Nephron progenitor cell (in vitro differentiated cells): ENCODE data around the gene FMO1.
A peak's percentile ranks its signal among the peaks of the same experiment; 100 is the strongest.
"Not testable (repeated sequence)": the region's sequence is repeated elsewhere in the genome, so short reads cannot be mapped to it uniquely, and the experiment has no call there.

Source experiments
- DNase-seq: peaks from one replicate; pipeline ENCODE4 v3.0.0; 2021
- H3K27ac Mint-ChIP-seq: 2 replicates; pipeline ENCODE4 v1.8.0; 2021; ENCODE audit warnings: mild to moderate bottlenecking, moderate library complexity, mixed read lengths
- H3K27me3 Mint-ChIP-seq: 2 replicates; pipeline ENCODE4 v1.8.0; 2021; ENCODE audit warnings: mild to moderate bottlenecking, low read depth, mixed read lengths; ENCODE audit not compliant: poor library complexity
- H3K36me3 Mint-ChIP-seq: 2 replicates; pipeline ENCODE4 v1.8.0; 2021; ENCODE audit warnings: low read depth, mixed read lengths
- H3K4me1 Mint-ChIP-seq: 2 replicates; pipeline ENCODE4 v1.8.0; 2021; ENCODE audit warnings: mixed read lengths
- H3K4me3 Mint-ChIP-seq: 2 replicates; pipeline ENCODE4 v1.8.0; 2021; ENCODE audit warnings: mild to moderate bottlenecking, moderate library complexity, mixed read lengths
- H3K9me3 Mint-ChIP-seq: 2 replicates; pipeline ENCODE4 v1.8.0; 2021; ENCODE audit warnings: mild to moderate bottlenecking, moderate library complexity, mixed read lengths
- CTCF ChIP-seq: fragments of 200-600 bp; sonication (generic); IDR thresholded peaks from 2 replicates; pipeline ENCODE4 v1.5.0; 2021; ENCODE audit warnings: antibody characterized with exemption

Gene FMO1

GRCh38 chr1:171219346-171220080, 28.8 kb upstream of the FMO1 start:
- Mint-ChIP-seq H3K4me3 (peak overlapping the region; percentile 78), H3K4me1 (peaks cover 51% of the 10 kb centered on the region), H3K27ac (peak overlapping the region; percentile 69), H3K9me3 (peaks cover 20% of the 10 kb centered on the region), H3K36me3 (no peaks in the 10 kb centered on the region), H3K27me3 (peaks cover 2% of the 10 kb centered on the region)
- no peak for TF ChIP-seq CTCF
- no peak for DNase-seq

GRCh38 chr1:171220081-171220420, 28.2 kb upstream of the FMO1 start:
- Mint-ChIP-seq H3K27me3 (peaks cover 2% of the 10 kb centered on the region), H3K4me1 (peaks cover 52% of the 10 kb centered on the region), H3K9me3 (peaks cover 20% of the 10 kb centered on the region), H3K4me3 (peak overlapping the region; percentile 78), H3K36me3 (no peaks in the 10 kb centered on the region), H3K27ac (peak overlapping the region; percentile 2)
- no peak for DNase-seq
- no peak for TF ChIP-seq CTCF

- Mint-ChIP-seq H3K4me1 (peaks cover 52% of the 10 kb centered on the region), H3K27me3 (peaks cover 2% of the 10 kb centered on the region), H3K36me3 (no peaks in the 10 kb centered on the region), H3K27ac (peak overlapping the region; percentile 97), H3K4me3 (peak overlapping the region; percentile 78), H3K9me3 (peaks cover 20% of the 10 kb centered on the region)
- TF ChIP-seq CTCF: no peak
- peak; percentile 51 for DNase-seq
Measured at GRCh38 chr1:171220581-171221054, 27.7 kb upstream of the FMO1 start.

- Mint-ChIP-seq H3K27me3 (peaks cover 2% of the 10 kb centered on the region), H3K4me1 (peaks cover 52% of the 10 kb centered on the region), H3K36me3 (no peaks in the 10 kb centered on the region), H3K4me3 (peak overlapping the region; percentile 41), H3K9me3 (peaks cover 20% of the 10 kb centered on the region), H3K27ac (peak overlapping the region; percentile 90)
- peak; percentile 9 for DNase-seq
- no peak for TF ChIP-seq CTCF
Measured at GRCh38 chr1:171221665-171222591, 26.4 kb upstream of the FMO1 start.

- no peak for TF ChIP-seq CTCF
- H3K4me1 Mint-ChIP-seq: peaks cover 52% of the 10 kb centered on the region
- DNase-seq: peak; percentile 31
- H3K27me3 Mint-ChIP-seq: peaks cover 2% of the 10 kb centered on the region
- peak overlapping the region; percentile 29 for H3K4me3 Mint-ChIP-seq
- peak overlapping the region; percentile 60 for H3K27ac Mint-ChIP-seq
- H3K36me3 Mint-ChIP-seq: no peaks in the 10 kb centered on the region
- peaks cover 10% of the 10 kb centered on the region for H3K9me3 Mint-ChIP-seq
Measured at GRCh38 chr1:171222936-171223335, 25.4 kb upstream of the FMO1 start.

GRCh38 chr1:171224257-171224656, 24.0 kb upstream of the FMO1 start:
- H3K4me3 Mint-ChIP-seq, H3K27me3 Mint-ChIP-seq, H3K9me3 Mint-ChIP-seq, H3K36me3 Mint-ChIP-seq, DNase-seq: not testable (repeated sequence)
- Mint-ChIP-seq H3K4me1 (peaks cover 50% of the 10 kb centered on the region), H3K27ac (peak overlapping the region; percentile 15)
